Thyroid gland (tissue), 4 donors: ENCODE results near the gene RSRC2.

Source experiments
- CTCF ChIP-seq, 6 experiments: fragments of 200-600 bp in 3 of 6; fragments of 450-650 bp in 3 of 6; sonication (generic) in 3 of 6; IDR thresholded peaks; one replicate each; pipeline ENCODE4 v1.5.1; 2016 to 2019; ENCODE audit warnings: antibody characterized with exemption in 6 of 6, mild to moderate bottlenecking in 2 of 6, inconsistent platforms in 1 of 6, moderate library complexity in 1 of 6
- POLR2A ChIP-seq, 2 donors: fragments of 450-650 bp; IDR thresholded peaks; one replicate each; pipeline ENCODE4 v1.6.1; 2017; ENCODE audit warnings: antibody characterized with exemption in 2 of 2, mild to moderate bottlenecking in 2 of 2, moderate library complexity in 1 of 2

- TF ChIP-seq CTCF (IDR thresholded peaks at IDR 0.05) (no peak), POLR2A (IDR thresholded peaks at IDR 0.05) (no peak)
Observed at GRCh38 chr12:122460641-122461040, 66.1 kb downstream of the RSRC2 start.
